A673 (cell line): Measurements from ENCODE around the gene DNAJC3. TPM values are rescaled to one million over a fixed set of nuclear protein-coding genes. Genes with fewer than 3 reads are reported as not detected.

Experiments used
- BruUV-seq: library from RNA; stranded (reverse); fragments of 400-500 nt; replicated peaks from 2 replicates; lab custom pipeline; 2021; lab: Mats Ljungman, UMichigan
- CTCF ChIA-PET: fragments of 300-600 bp; sonication (Branson Sonifier 250); formaldehyde crosslinking; loops from one replicate; lab custom pipeline; 2022; ENCODE audit warnings: antibody characterized with exemption; lab: Charles Lee
- POLR2A ChIA-PET: fragments of 300-600 bp; sonication (Branson Sonifier 250); formaldehyde crosslinking; loops from one replicate; lab custom pipeline; 2022; ENCODE audit warnings: antibody characterized with exemption; ENCODE audit not compliant: low non-redundant PET; lab: Charles Lee
- DNase-seq: peaks from one replicate; pipeline ENCODE4 v3.0.0-alpha.2; 2015; ENCODE audit warnings: low spot score
- H3K27ac ChIP-seq: fragments of 200-600 bp; sonication (generic); 2 replicates; pipeline ENCODE4 v1.5.1; 2016; ENCODE audit warnings: mixed run types, low read depth, mild to moderate bottlenecking, mixed read lengths, antibody characterized with exemption, low read length; ENCODE audit not compliant: poor library complexity, severe bottlenecking
- H3K27me3 ChIP-seq: fragments of 200-600 bp; sonication (generic); replicated peaks from 2 replicates; pipeline ENCODE4 v1.6.1; 2017; ENCODE audit warnings: mixed run types, low read depth, mild to moderate bottlenecking, mixed read lengths, antibody characterized with exemption, low read length; ENCODE audit not compliant: insufficient read depth, poor library complexity
- H3K36me3 ChIP-seq: fragments of 200-600 bp; sonication (generic); 2 replicates; pipeline ENCODE4 v1.6.1; 2016; ENCODE audit warnings: mixed run types, mild to moderate bottlenecking, mixed read lengths, antibody characterized with exemption, low read length; ENCODE audit not compliant: insufficient read depth, poor library complexity, severe bottlenecking
- H3K4me1 ChIP-seq: fragments of 200-600 bp; sonication (generic); 2 replicates; pipeline ENCODE4 v1.6.1; 2017; ENCODE audit warnings: mixed run types, mild to moderate bottlenecking, mixed read lengths, antibody characterized with exemption, low read length; ENCODE audit not compliant: insufficient read depth, poor library complexity, severe bottlenecking
- H3K4me3 ChIP-seq: fragments of 200-600 bp; sonication (generic); 2 replicates; pipeline ENCODE4 v1.5.1; 2016; ENCODE audit warnings: low read depth, mixed run types, mild to moderate bottlenecking, mixed read lengths, low read length; ENCODE audit not compliant: poor library complexity, severe bottlenecking
- H3K9me3 ChIP-seq: fragments of 200-600 bp; sonication (generic); 2 replicates; pipeline ENCODE4 v1.6.1; 2016; ENCODE audit warnings: mixed run types, low read depth, mild to moderate bottlenecking, mixed read lengths, antibody characterized with exemption, low read length; ENCODE audit not compliant: poor library complexity, severe bottlenecking
- CTCF ChIP-seq: fragments of 300-800, 200-600 bp; sonication (generic); conservative IDR thresholded peaks from 2 replicates; pipeline ENCODE4 v1.5.1; 2017; ENCODE audit warnings: low read depth, mild to moderate bottlenecking, antibody characterized with exemption, low read length, moderate library complexity, mixed read lengths
- EZH2 ChIP-seq: fragments of 200-600 bp; sonication (generic); IDR thresholded peaks from 2 replicates; pipeline ENCODE4 v1.6.1; 2017; ENCODE audit warnings: borderline replicate concordance, low read depth, mild to moderate bottlenecking, mixed read lengths, antibody characterized with exemption, low read length; ENCODE audit not compliant: poor library complexity, severe bottlenecking
- intact Hi-C: fragments of 100-400 bp; cut with micrococcal nuclease; formaldehyde crosslinking; loops from one replicate; pipeline ENCODE4 v1.10.0; 2022; ENCODE audit not compliant: unreplicated experiment
- total RNA-seq: library from RNA; stranded (reverse); gene quantifications from 2 replicates; pipeline ENCODE4 v1.2.3, GENCODE V29; 2021

Gene DNAJC3
- total RNA-seq, 1 experiment from 2014 or later, result 21.5 TPM

DNA sequence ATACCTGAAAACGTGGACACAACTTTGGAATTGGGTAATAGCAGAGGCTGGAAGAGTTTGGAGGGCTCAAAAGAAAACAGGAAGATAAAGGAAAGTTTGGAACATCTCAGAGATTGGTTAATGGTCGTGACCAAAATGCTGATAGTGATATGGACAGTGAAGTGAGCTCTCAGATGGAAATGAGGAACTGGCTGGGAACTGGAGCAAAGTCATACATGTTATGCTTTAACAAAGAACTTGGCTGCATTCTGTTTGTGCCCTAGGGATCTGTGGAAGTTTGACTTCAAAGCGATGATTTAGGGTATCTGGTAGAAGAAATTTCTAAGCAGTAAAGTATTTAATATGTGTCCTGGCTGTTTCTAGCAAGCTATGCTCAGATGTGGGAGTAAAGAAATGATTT is 136.2 kb downstream of the DNAJC3 start:
- Histone ChIP-seq H3K27me3 (no peaks in the 10 kb centered on the region), H3K27ac (no peak overlapping the region), H3K9me3 (no peaks in the 10 kb centered on the region), H3K4me3 (no peak overlapping the region), H3K36me3 (no peaks in the 10 kb centered on the region), H3K4me1 (no peaks in the 10 kb centered on the region)
- POLR2A ChIA-PET, result no interaction called here
- intact Hi-C loops, result no loop called here
- TF ChIP-seq EZH2 (no peak), CTCF (no peak)
- CTCF ChIA-PET, result no interaction called here
- no TSS peak for BruUV-seq
- DNase-seq, result no peak

GRCh38 chr13:95814495-95814894 is 137.6 kb downstream of the DNAJC3 start:
- Histone ChIP-seq H3K27ac (no peak overlapping the region), H3K4me3 (no peak overlapping the region), H3K4me1 (no peaks in the 10 kb centered on the region), H3K36me3 (no peaks in the 10 kb centered on the region), H3K27me3 (no peaks in the 10 kb centered on the region), H3K9me3 (no peaks in the 10 kb centered on the region)
- no TSS peak for BruUV-seq
- POLR2A ChIA-PET, result no interaction called here
- CTCF ChIA-PET, result no interaction called here
- intact Hi-C loops, result no loop called here
- no peak for DNase-seq
- TF ChIP-seq CTCF (no peak), EZH2 (no peak)

DNA sequence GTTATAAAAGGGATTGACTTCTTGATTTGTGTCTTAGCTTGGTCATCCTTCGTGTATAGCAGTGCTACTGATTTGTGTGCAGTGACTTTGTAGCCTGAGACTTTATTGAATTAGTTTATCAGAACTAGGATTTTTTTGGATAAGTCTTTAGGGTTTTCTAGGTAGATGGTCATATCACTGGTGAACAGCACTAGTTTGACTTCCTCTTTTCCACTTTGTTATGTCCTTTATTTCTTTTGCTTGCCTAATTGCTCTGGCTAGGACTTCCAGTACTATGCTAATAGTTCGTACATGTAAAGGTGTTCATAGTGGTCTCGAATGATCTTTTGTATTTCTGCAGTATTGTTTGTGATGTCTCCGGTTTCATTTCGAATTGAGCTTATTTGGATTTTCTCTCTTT is 145.4 kb downstream of the DNAJC3 start:
- BruUV-seq, result no TSS peak
- Histone ChIP-seq H3K27ac (no peak overlapping the region), H3K36me3 (no peaks in the 10 kb centered on the region), H3K4me3 (no peak overlapping the region), H3K9me3 (no peaks in the 10 kb centered on the region), H3K27me3 (no peaks in the 10 kb centered on the region), H3K4me1 (no peaks in the 10 kb centered on the region)
- TF ChIP-seq EZH2, result no peak
- TF ChIP-seq CTCF, result no peak
- ChIA-PET POLR2A (interaction anchor here (0.6 kb wide), 1 partner anchor 546 kb away, joined by 3 read pairs; no protein-coding TSS in a partner anchor), CTCF (no interaction called here)
- no peak for DNase-seq
- intact Hi-C loops, result no loop called here
